Astrocyte of the spinal cord (primary cell): Measurements from ENCODE around the gene C8A.

Source experiments
- DNase-seq: peaks from one replicate; pipeline ENCODE4 v3.0.0; 2011; ENCODE audit warnings: low read depth, low spot score
- H3K4me3 ChIP-seq: 2 replicates; pipeline ENCODE4 v1.5.1; 2011; ENCODE audit warnings: low read depth, mild to moderate bottlenecking, low read length, moderate library complexity
- CTCF ChIP-seq: IDR thresholded peaks from 2 replicates; pipeline ENCODE4 v1.5.1; 2012; ENCODE audit warnings: low read depth, mild to moderate bottlenecking, low read length, inconsistent platforms
- in situ Hi-C: cut with HindIII; loops from 2 replicates; pipeline ENCODE4 v1.10.0; 2017; ENCODE audit warnings: low sequenced_read_pairs

The C8A gene

DNA sequence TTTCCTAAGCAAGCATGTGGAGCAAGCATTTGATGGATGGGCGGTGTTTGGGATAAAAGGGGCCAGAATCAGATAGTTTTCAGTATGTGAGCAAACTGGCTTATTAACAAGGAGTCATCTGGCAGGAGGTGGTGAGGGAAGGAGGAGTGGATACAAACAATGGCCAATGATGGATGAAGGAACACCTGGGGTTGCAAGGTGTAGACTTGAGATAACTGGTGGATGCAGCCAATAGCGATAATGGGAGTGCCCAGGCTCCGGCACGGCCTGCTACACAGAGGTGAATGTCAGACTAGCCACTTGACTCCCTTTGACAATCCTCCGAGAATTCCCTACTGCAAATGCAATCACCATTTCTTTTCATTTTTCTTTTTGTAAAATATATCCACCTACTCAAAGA, 69.5 kb downstream of the C8A start:
- no peak for TF ChIP-seq CTCF
- no peak overlapping the region for H3K4me3 ChIP-seq
- in situ Hi-C loops: no loop called here
- no peak for DNase-seq

- H3K4me3 ChIP-seq: no peak overlapping the region
- no peak for DNase-seq
- in situ Hi-C loops: no loop called here
- TF ChIP-seq CTCF: no peak
These were observed 70.6 kb downstream of the C8A start for GRCh38 chr1:56925193-56925592.

DNA sequence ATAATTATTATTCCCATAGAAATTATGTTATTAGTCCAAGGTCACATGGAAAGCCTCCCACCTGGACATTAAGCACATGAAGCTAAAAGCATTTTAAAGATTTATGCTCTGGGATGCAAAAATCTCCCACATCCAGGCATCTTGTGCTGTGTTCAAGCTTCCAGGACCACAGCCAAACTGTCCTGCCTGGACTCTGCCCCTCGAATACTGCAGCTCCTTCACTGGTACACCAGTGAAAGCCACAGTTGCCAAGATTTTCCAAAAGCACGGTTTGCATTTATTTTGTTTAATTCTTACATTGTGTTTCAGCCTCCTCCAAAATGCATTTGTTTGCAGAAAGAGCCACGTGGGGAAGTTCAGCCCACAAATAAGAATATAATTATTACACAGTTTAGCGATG, 72.6 kb downstream of the C8A start:
- no peak for TF ChIP-seq CTCF
- no peak overlapping the region for H3K4me3 ChIP-seq
- in situ Hi-C loops: no loop called here
- no peak for DNase-seq

- in situ Hi-C loops: no loop called here
- no peak overlapping the region for H3K4me3 ChIP-seq
- TF ChIP-seq CTCF: no peak
- no peak for DNase-seq
These were observed 73.4 kb downstream of the C8A start for GRCh38 chr1:56927986-56928385.

DNA sequence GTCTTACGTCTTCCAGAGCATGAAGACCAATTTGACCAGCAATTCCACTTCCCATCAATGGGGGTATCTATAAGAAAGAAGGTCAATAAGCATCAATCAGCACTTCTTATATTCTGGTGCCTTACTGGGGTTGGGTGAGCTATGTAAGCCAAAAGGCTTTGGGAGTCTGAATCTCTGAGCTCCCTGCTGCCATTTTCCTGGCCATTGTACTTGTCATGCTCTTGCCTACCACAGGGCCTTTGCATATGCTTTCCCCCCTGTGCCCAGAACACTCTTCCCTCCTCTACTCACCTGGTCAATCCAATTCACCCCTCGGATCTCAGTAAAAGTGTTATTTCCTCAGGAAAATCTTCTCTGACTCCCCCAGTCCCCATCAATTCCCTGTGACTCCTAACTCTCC, 74.9 kb downstream of the C8A start:
- no peak for DNase-seq
- H3K4me3 ChIP-seq: no peak overlapping the region
- in situ Hi-C loops: no loop called here
- TF ChIP-seq CTCF: no peak

DNA sequence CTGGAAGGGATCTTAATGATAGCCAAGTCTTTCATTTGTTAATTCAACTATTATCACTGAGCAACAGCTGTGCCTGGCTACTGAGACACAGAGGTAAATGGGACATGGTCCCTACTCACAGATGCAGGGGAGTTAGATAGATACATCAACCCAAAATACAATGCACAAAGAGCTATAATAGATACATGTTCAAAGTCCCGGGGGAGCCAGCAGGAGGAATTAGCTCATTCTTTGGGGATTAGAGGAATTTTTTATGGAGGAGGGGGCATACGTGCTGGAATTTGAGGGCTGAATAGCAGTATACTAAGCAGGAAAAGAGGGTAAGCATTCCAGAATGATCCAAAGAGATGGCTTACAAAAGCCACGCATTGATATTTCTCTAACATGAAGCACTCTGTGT, 76.6 kb downstream of the C8A start:
- no peak overlapping the region for H3K4me3 ChIP-seq
- no peak for TF ChIP-seq CTCF
- DNase-seq: no peak
- in situ Hi-C loops: no loop called here

- in situ Hi-C loops: no loop called here
- no peak for DNase-seq
- TF ChIP-seq CTCF: no peak
- no peak overlapping the region for H3K4me3 ChIP-seq
These were observed 77.1 kb downstream of the C8A start for GRCh38 chr1:56931686-56932085.
